Measurements from ENCODE around the gene MAP3K20. TPM values are rescaled to one million over a fixed set of nuclear protein-coding genes. Genes with fewer than 3 reads are reported as not detected.

MAP3K20 gene
- total RNA-seq, result 63.3 TPM

DNA sequence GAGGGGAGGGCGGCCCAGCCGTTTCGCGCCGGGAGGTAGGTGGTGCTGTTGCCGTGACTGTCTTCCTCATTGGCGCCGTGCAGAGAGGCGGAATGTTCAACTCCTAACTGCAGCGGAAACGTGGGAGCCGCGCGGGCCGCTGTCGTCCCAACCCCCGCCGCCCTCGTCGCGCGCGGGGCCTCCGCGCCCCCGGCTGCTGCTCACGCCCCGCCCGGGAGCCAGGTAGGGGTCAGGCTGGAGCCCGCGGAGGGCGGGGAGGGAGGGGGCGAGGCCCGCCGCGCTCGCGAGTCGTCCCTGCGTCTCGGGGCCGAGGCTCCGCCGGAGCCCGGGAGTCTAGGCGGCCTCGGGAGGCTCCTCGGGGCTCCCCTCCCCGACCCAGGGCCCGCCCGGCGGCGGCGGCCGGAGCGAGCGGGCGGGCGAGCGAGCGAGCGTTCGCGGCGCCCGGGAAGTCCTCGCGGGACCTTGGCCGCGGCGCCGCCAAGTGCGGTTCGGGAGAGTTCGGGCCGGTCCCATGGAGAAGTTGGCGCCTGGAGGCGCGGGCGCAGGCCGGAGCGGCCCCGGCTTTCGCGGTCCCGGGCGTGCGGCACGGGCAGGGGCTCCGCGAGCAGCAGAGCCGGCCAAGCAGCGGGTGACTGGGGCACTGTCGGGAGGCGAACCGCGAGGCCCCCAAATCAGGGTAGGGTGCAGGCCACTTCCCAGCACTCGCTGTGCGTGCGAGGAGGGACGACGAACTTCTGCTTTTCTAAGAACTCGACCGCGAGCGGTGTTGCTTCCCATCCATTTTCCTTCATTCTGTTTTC is at the start of gene MAP3K20:
Gene MAP3K20 (plus strand): TSS at position 66 of the 800 bp plus-strand sequence. CDS start 15,186 bp downstream, outside the sequence.

Measured in camera-type eye (tissue), 1 donor.